Measurements from ENCODE around the gene CIB4.

DNA sequence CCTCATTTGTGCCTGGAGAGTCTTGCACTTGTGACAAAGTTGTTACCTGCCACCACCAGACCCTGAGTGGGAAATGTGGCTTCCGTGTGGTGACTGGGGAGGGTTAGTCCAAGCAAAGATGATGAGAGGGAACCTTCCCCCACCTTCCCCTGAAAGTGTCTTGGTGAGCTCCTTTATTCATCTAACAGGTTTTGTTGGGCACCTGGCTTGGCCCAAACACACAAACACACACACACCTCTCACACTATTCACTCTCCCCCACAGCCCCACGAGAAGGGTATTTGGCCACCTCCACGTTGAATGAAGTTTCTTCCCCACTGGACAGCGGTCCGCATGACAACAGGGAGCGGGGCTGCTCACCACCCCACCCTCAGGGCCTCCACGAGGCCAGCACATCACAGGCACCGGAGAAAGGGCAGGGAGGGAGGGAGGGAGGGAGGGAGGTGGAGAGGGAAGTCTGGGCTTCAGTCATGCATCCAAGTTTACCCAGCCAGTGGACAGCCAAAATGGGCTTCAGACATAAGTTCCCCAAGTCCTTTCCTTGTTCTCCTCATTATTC is 1.4 kb downstream of the CIB4 start:
- TF ChIP-seq CTCF (IDR thresholded peaks at IDR 0.05) (no peak), POLR2A (IDR thresholded peaks at IDR 0.05) (no peak)
